ENCODE data around the gene LRRFIP1. TPM values are rescaled to one million over a fixed set of nuclear protein-coding genes. Genes with fewer than 3 reads are reported as not detected.

The LRRFIP1 gene
- total and polyA plus RNA-seq, 2 of the 13 experiments (the other 11 are each of a cell fraction or from before 2014, with no cell fraction given): 15.9 to 40.5 TPM

DNA sequence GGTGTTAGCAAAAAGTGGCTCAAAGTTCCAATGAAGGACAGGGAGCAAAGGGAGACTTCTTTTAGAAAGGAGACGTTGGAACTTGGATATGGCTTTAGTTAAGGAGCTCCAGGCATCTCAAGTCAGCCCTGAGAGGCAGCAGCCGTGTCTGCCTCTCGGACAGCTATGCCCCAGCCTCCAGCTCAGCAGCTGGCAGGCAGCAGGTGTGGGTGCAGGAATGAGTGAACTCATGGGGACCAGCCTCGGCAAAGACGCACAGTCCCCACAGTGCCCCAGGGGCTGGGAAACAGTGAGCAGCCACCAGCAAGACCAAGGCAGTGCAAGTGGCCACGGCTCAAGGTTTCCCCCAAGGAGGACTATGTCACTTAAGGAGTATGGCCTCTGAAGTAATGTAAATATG, 1.6 kb upstream of the LRRFIP1 start (continued):
- TF ChIP-seq, protein P1, sequence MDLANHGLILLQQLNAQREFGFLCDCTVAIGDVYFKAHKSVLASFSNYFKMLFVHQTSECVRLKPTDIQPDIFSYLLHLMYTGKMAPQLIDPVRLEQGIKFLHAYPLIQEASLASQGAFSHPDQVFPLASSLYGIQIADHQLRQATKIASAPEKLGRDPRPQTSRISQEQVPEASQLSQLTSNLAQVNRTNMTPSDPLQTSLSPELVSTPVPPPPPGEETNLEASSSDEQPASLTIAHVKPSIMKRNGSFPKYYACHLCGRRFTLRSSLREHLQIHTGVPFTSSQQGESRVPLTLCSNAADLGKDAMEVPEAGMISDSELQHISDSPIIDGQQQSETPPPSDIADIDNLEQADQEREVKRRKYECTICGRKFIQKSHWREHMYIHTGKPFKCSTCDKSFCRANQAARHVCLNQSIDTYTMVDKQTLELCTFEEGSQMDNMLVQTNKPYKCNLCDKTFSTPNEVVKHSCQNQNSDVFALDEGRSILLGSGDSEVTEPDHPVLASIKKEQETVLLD (CRISPR knock-in tag; IDR thresholded peaks at IDR 0.05; ENCODE audit: low read depth): no peak
- TF ChIP-seq ZNF468 (CRISPR knock-in tag; IDR thresholded peaks at IDR 0.05): no peak
- TF ChIP-seq, protein P2, sequence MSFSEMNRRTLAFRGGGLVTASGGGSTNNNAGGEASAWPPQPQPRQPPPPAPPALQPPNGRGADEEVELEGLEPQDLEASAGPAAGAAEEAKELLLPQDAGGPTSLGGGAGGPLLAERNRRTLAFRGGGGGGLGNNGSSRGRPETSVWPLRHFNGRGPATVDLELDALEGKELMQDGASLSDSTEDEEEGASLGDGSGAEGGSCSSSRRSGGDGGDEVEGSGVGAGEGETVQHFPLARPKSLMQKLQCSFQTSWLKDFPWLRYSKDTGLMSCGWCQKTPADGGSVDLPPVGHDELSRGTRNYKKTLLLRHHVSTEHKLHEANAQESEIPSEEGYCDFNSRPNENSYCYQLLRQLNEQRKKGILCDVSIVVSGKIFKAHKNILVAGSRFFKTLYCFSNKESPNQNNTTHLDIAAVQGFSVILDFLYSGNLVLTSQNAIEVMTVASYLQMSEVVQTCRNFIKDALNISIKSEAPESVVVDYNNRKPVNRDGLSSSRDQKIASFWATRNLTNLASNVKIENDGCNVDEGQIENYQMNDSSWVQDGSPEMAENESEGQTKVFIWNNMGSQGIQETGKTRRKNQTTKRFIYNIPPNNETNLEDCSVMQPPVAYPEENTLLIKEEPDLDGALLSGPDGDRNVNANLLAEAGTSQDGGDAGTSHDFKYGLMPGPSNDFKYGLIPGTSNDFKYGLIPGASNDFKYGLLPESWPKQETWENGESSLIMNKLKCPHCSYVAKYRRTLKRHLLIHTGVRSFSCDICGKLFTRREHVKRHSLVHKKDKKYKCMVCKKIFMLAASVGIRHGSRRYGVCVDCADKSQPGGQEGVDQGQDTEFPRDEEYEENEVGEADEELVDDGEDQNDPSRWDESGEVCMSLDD (CRISPR knock-in tag; IDR thresholded peaks at IDR 0.05; ENCODE audit: borderline replicate concordance): no peak
- TF ChIP-seq ZNF672 (CRISPR knock-in tag; IDR thresholded peaks at IDR 0.05): no peak

DNA sequence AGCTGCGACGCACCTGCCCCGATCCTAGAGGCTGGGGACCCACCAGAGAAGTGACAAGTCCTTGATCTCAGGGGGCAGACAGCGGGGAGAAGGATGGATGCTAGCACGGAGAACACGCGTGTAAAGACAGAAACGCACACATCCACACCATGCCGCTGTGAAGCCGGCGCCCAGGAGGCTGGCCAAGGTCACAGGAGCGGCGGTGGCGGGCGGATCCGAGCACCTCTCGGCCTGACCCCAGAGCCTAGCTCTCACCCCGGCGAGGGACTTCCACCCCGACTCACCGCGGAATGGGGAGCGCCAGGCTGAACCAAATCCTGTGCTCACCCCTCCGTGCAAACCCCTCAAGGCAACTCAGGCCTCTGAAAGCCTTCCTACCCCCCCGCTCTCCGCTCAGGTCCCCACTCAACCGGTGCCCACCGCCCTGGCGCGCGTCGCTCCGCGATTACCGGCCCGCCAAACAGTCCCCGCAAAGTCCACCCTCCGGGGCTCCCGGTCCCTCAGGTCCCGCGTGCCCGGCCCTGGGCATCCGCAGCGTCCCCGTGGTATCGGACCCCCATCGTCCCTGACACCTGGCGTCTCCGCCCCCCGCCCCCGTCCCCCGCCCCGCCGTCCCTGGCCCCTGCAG, 460 bp upstream of the LRRFIP1 start:
- intact Hi-C loops (cut with micrococcal nuclease; ENCODE audit: unreplicated experiment) (no loop called here), in situ Hi-C loops (cut with HindIII; ENCODE audit: extremely low pct_ligation_motif_present, low pct_unique_long_range_greater_than_20kb) (no loop called here)
- Histone ChIP-seq H3K27ac (ENCODE audit: extremely low read length, insufficient read depth, low read length) (no peak overlapping the region), H4K20me1 (ENCODE audit: insufficient read depth, low read length) (peaks cover 3% of the 10 kb centered on the region; the same call in 1 of the 2 replicates), H3K79me2 (ENCODE audit: insufficient read depth, low read length) (no peaks in the 10 kb centered on the region), H3K36me3 (replicated peaks in 1 of 2; ENCODE audit: control insufficient read depth in 1 of 2, insufficient read depth in 2 of 2, low read length in 2 of 2) (no peaks in the 10 kb centered on the region), H3K27me3 (ENCODE audit: control insufficient read depth in 1 of 2, insufficient read depth in 2 of 2, low read length in 2 of 2) (peaks cover 2 to 61% of the 10 kb centered on the region in 2 experiments; a peak in 4 of 5 replicates), H3K4me1 (ENCODE audit: insufficient read depth, low read length) (peaks cover 48% of the 10 kb centered on the region), H3K4me3 (replicated peaks in 1 of 3; ENCODE audit: insufficient read depth in 1 of 3, low read depth in 2 of 3, low read length in 3 of 3) (peak overlapping the region; percentile 48 to 76 (median 61); a peak in 5 of 6 replicates), H3K4me2 (ENCODE audit: low read depth, low read length) (peak overlapping the region; percentile 75), H3K9me3 (ENCODE audit: low read length) (no peaks in the 10 kb centered on the region), H3K9ac (ENCODE audit: insufficient read depth, low read depth, low read length) (no peak overlapping the region; the same call in 1 of the 2 replicates), H2AFZ (ENCODE audit: low read length) (no peak overlapping the region)
- no TSS peak for BruUV-seq (replicated peaks)
- ATAC-seq (peak; percentile 64), DNase-seq (ENCODE audit: low spot score) (no peak), FAIRE-seq (no peak)
- ChIA-PET POLR2A (interaction anchor here (0.7 to 2.5 kb wide), 3 partner anchors 12 to 43 kb away, joined by 3 to 8 read pairs (median 3); partner anchors contain the start of gene RAB17), CTCF (ENCODE audit: low intra/inter-chr PET ratio, low total read pairs) (no interaction called here)
- WGBS (ENCODE audit: low lambda C conversion rate): 23% methylated on average over 38 of the region's 54 CpGs
- no peak for TF ChIP-seq YEATS4 (CRISPR knock-in tag; IDR thresholded peaks at IDR 0.05; ENCODE audit: borderline replicate concordance)
- no peak for TF ChIP-seq KDM1A (CRISPR knock-in tag; IDR thresholded peaks at IDR 0.05)
- TF ChIP-seq ZNF20 (CRISPR knock-in tag; IDR thresholded peaks at IDR 0.05): no peak
- no peak for TF ChIP-seq RXRA (CRISPR knock-in tag; IDR thresholded peaks at IDR 0.05)
- TF ChIP-seq, protein P3, sequence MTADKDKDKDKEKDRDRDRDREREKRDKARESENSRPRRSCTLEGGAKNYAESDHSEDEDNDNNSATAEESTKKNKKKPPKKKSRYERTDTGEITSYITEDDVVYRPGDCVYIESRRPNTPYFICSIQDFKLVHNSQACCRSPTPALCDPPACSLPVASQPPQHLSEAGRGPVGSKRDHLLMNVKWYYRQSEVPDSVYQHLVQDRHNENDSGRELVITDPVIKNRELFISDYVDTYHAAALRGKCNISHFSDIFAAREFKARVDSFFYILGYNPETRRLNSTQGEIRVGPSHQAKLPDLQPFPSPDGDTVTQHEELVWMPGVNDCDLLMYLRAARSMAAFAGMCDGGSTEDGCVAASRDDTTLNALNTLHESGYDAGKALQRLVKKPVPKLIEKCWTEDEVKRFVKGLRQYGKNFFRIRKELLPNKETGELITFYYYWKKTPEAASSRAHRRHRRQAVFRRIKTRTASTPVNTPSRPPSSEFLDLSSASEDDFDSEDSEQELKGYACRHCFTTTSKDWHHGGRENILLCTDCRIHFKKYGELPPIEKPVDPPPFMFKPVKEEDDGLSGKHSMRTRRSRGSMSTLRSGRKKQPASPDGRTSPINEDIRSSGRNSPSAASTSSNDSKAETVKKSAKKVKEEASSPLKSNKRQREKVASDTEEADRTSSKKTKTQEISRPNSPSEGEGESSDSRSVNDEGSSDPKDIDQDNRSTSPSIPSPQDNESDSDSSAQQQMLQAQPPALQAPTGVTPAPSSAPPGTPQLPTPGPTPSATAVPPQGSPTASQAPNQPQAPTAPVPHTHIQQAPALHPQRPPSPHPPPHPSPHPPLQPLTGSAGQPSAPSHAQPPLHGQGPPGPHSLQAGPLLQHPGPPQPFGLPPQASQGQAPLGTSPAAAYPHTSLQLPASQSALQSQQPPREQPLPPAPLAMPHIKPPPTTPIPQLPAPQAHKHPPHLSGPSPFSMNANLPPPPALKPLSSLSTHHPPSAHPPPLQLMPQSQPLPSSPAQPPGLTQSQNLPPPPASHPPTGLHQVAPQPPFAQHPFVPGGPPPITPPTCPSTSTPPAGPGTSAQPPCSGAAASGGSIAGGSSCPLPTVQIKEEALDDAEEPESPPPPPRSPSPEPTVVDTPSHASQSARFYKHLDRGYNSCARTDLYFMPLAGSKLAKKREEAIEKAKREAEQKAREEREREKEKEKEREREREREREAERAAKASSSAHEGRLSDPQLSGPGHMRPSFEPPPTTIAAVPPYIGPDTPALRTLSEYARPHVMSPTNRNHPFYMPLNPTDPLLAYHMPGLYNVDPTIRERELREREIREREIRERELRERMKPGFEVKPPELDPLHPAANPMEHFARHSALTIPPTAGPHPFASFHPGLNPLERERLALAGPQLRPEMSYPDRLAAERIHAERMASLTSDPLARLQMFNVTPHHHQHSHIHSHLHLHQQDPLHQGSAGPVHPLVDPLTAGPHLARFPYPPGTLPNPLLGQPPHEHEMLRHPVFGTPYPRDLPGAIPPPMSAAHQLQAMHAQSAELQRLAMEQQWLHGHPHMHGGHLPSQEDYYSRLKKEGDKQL (CRISPR knock-in tag; IDR thresholded peaks at IDR 0.05; ENCODE audit: low read depth): no peak
- no peak for TF ChIP-seq TGIF2 (CRISPR knock-in tag; IDR thresholded peaks at IDR 0.05)
- TF ChIP-seq ZNF615 (CRISPR knock-in tag; IDR thresholded peaks at IDR 0.05; ENCODE audit: borderline replicate concordance): no peak
- 0 out of 2 replicates have a peak, but pooled peaks have one; percentile 42 for TF ChIP-seq SP4 (CRISPR knock-in tag; IDR thresholded peaks at IDR 0.05)
- peak; percentile 19; the same call in 1 of the 2 replicates for TF ChIP-seq PHF21A (CRISPR knock-in tag; IDR thresholded peaks at IDR 0.05)
- no peak for TF ChIP-seq ZNF644 (CRISPR knock-in tag; IDR thresholded peaks at IDR 0.05; ENCODE audit: low read depth)

All from HepG2 (cell line).